NB4 (cell line): Measurements from ENCODE around the gene SUFU.

Experiments
- MYC ChIP-seq: IDR thresholded peaks from 2 replicates; pipeline ENCODE4 v1.6.1; 2011; ENCODE audit warnings: low read depth, low read length
- POLR2A ChIP-seq: IDR thresholded peaks from 2 replicates; pipeline ENCODE4 v1.6.1; 2011; ENCODE audit warnings: mild to moderate bottlenecking; ENCODE audit not compliant: insufficient read length; ENCODE audit errors: extremely low read depth
- TF ChIP-seq, protein P1 (sequence below): IDR thresholded peaks from one replicate; pipeline ENCODE4 v1.5.1; 2012; ENCODE audit warnings: low read depth, low read length
- TF ChIP-seq, protein P2 (sequence below): IDR thresholded peaks from 2 replicates; pipeline ENCODE4 v1.6.1; 2011; ENCODE audit warnings: low read depth, low read length

DNA sequence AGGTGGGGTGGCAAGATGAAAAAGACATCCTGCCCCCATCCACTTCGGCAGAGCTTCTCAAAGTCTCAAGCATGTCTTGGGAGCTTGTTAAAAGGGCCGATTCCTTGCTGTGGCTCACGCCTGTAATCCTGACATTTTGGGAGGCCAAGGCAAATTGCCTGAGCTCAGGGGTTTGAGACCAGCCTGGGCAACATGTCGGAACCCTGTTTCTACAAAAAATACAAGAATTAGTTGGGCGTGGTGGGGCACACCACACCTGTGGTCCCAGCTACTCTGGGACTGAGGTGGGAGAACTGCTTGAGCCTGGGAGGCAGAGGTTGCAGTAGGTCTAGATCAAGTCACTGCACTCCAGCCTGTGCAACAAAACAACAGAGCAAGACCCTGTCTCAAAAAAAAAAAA lies 155.0 kb downstream of the SUFU start:
- TF ChIP-seq, protein P1, sequence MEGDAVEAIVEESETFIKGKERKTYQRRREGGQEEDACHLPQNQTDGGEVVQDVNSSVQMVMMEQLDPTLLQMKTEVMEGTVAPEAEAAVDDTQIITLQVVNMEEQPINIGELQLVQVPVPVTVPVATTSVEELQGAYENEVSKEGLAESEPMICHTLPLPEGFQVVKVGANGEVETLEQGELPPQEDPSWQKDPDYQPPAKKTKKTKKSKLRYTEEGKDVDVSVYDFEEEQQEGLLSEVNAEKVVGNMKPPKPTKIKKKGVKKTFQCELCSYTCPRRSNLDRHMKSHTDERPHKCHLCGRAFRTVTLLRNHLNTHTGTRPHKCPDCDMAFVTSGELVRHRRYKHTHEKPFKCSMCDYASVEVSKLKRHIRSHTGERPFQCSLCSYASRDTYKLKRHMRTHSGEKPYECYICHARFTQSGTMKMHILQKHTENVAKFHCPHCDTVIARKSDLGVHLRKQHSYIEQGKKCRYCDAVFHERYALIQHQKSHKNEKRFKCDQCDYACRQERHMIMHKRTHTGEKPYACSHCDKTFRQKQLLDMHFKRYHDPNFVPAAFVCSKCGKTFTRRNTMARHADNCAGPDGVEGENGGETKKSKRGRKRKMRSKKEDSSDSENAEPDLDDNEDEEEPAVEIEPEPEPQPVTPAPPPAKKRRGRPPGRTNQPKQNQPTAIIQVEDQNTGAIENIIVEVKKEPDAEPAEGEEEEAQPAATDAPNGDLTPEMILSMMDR = no peak
- TF ChIP-seq MYC (no peak), POLR2A (no peak)
- TF ChIP-seq, protein P2, sequence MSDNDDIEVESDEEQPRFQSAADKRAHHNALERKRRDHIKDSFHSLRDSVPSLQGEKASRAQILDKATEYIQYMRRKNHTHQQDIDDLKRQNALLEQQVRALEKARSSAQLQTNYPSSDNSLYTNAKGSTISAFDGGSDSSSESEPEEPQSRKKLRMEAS = no peak
